NCI-H446 (cell line): ENCODE results near the gene CEACAM5.
A peak's percentile ranks its signal among the peaks of the same experiment; 100 is the strongest.
"Not testable (repeated sequence)": the region's sequence is repeated elsewhere in the genome, so short reads cannot be mapped to it uniquely, and the experiment has no call there.

Experiments
- DNase-seq, 2 experiments: peaks; one replicate each; lab custom pipeline; 2025; lab: John Stamatoyannopoulos, UW

CEACAM5 gene

DNA sequence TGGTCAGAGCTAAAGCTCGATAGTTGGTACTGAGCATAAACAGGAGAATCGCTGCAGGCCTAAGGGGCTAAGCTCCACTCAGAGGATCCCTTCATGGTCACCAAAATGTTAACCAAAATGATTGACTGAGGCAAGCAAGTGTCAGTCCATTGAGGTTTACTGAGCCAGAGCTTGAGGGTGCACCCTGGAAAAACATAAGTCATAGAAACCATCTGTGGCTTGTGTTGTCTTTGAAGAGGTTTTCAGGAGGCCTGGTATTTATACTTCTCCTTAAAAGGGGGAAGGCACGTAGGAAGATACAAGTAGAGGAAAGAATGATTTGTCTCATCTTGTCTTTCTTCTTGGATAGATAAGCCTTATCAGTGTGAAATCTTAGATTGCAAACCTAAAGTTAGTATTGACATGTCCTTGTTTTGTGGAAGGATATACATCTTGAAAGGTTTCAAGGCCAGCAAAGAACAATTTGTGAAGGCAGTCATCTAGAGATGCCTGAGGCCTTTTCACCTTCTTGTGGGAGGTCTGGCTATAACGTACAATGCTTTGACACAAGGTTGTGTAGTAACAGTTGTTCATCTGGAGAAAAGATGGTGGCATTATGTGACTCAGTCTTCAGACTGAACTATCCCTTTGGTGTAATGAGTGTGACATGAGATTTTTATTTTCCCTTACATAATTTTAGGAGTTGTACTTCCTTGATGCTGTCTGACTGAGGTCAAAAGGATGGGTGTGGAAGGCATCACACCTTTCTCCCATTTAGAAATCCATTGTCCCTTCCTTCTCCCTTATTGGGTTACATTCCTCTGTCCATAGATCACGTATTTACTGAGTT, 32.2 kb downstream of the CEACAM5 start:
- no peak for DNase-seq

DNA sequence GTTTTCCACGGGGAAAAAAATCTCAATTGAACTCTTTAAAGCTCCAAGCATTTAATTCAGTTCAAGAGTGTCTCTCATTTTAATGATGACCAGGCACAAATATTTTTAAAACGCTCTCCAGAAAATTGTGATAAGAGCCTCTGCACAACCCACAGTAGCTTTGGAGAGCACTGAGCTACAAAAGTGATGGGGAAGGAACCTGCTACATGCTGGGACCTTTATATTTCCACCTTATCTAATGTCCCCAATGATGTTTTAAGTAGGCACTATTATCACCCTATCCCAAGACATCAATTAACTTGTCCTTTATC, 32.8 kb downstream of the CEACAM5 start:
- DNase-seq = no peak

DNA sequence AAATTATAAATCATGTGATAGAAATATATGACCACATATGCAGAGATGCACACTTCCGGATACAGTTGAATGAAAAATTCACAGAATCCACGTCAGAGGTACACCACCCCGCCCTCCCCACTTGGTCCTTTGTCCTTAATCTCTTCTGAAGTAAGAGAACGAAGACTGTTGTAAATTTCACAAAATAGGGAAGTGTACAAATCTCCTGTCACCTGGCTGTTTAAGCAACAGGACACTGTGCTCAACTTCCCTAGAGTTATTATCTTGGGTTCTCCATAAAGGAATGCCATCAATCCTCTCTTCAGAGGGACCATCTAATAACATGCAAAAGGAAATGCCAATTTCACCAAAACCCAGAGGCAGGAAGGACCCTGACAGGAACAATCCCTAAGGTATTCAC, 36.4 kb downstream of the CEACAM5 start:
- no peak for DNase-seq

DNA sequence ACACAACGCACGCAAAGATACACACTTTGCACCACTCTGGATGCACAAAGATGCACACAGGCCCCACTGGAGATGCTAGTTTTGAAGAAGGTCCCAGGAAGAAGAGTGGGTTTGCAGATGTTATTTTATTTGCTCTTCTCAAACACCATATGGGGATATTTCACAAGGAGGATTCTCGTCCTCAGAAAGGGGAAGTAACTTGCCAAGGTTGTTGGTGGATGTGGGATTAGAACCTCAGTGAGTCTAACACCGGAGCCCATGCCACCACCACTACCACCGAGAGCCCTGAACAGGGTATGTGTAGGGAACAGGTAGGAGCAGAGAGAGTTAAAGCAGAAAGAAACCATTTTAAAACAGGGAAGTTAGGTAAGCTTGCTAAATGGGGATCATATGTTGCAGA, 37.3 kb downstream of the CEACAM5 start:
- DNase-seq = no peak

- DNase-seq = peak; percentile 8 to 40
These were observed 38.3 kb downstream of the CEACAM5 start for GRCh38 chr19:41746593-41747227.

- no peak for DNase-seq
These were observed 39.6 kb downstream of the CEACAM5 start for GRCh38 chr19:41748012-41748411.

DNA sequence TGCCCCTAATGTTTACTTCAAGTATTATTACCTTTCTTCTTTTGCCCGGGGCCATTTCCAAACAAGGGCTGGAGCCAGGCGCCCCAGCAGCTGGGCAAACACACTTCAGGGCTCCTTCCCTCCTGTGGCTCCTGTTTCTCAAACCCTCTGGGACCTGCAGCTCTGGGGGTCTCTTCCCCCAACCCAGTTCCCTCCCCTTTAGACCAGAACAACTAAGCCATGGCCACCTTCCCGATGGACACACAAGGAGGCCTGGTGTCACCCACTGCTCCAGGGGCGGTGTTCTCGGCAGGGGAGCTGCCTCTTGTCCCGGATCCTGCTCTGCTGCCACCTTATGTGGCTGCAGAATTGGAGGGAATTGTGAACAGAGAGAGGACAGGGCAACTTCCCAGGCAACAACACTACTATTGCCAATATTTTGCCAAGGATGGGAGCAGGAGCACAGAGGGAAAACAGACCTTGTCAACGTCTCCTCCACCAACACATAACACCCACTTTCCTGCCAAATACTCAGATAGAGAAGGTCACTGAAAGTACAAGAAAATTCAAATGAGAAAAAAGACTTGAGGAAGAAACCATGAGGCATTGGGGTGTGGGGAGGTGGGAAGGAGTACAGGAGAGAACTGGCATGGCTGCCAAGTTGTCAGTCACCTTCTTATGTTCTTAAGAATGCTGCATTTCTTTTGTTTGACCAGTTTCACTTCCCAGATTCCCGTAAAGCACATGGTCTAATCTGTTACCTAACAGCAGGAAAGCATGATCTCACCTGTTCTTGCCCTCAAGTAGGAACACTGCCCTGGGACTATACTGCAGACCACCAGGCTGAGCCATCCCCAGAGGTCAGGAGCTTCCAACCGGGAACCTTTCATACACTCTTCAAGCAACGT, 42.1 kb downstream of the CEACAM5 start:
- DNase-seq = not testable (repeated sequence)

GRCh38 chr19:41753159-41753558, 44.7 kb downstream of the CEACAM5 start:
- DNase-seq = peak; percentile 7 to 53

DNA sequence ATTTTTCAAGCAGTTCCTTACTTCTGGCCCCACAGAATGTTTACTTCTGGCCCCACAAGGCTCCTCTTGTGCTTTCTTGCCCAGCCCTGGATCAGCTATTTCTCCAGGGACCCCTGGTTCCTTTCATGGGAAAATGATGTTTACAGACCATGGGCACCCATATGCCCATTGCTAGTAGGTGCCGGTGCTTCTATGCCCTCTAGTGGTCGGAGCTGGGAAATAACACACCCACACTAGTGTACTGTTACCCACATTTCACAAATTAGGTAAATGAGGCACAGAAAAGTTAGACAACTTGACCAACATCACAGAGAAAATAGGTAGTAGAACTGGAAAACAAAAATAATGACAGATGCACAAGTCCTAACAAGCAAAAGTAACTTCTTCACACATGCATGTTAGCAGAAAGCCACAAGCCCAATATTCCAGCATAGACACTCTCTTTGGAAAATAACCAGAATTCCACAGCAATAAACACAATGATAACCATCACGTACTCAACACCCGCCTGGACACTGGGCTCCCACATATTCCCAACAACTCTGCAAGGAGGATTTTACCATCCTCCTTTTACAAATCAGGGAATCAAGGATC, 45.6 kb downstream of the CEACAM5 start:
- DNase-seq = peak in 1 of 2 experiments; percentile 69

DNA sequence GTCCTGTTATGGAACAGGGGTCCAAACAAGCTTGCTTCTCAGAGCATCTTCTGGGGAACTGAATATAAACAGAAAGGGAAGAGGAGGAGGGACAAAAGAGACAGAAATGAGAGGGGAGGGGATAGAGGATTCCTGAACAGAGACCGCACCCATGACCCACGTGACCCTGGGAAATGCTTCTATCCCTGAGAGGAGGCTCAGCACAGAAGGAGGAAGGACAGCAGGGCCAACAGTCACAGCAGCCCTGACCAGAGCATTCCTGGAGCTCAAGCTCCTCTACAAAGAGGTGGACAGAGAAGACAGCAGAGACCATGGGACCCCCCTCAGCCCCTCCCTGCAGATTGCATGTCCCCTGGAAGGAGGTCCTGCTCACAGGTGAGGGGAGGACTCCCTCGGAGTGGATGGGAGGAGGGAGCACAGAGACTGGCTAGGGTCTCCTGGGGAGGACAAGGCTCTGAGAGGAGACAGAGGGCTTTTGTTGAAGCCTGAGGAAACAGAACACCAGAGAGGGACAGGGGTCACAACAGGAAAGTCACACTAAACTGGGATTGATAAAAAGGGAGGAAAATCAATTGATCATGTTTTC, 47.0 kb downstream of the CEACAM5 start, which contains the start of gene CEACAM6:
TSS of gene CEACAM6 (plus strand) at position 203 of the 586 bp plus-strand sequence. CDS start at position 312, 109 bp downstream.
- DNase-seq = no peak

GRCh38 chr19:41758846-41759245, 50.4 kb downstream of the CEACAM5 start:
- no peak for DNase-seq

DNA sequence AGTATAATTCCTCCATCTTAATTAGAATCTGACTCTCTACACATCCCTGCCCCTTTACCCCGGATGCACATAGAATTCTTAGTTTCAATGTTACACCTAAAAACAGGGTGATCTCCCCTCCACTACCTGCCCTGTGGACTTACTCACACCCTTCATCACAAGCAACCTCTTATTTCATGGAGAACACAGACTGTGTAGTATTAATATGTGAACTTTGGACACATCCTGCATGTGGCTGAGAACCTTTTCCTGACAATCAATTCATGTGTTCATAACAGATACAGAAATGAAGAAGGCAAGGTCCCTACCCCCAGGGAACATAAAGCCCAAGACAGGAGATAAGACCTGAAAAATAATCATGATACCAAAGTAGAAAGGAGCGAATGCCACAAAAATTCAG, 58.7 kb downstream of the CEACAM5 start:
- DNase-seq = no peak

GRCh38 chr19:41768105-41768504, 59.7 kb downstream of the CEACAM5 start:
- not testable (repeated sequence) for DNase-seq

- no peak for DNase-seq
These were observed 61.2 kb downstream of the CEACAM5 start for GRCh38 chr19:41769608-41770007.

DNA sequence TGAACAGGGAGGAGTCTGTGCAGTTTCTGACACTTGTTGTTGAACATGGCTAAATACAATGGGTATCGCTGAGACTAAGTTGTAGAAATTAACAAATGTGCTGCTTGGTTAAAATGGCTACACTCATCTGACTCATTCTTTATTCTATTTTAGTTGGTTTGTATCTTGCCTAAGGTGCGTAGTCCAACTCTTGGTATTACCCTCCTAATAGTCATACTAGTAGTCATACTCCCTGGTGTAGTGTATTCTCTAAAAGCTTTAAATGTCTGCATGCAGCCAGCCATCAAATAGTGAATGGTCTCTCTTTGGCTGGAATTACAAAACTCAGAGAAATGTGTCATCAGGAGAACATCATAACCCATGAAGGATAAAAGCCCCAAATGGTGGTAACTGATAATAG, 63.0 kb downstream of the CEACAM5 start:
- DNase-seq = no peak

- no peak for DNase-seq
These were observed 66.1 kb downstream of the CEACAM5 start for GRCh38 chr19:41774515-41774980.

- DNase-seq = no peak
These were observed 68.3 kb downstream of the CEACAM5 start for GRCh38 chr19:41776700-41777099.
